HepG2 (cell line): ENCODE measurements around the gene CDC42EP4. TPM values are rescaled to one million over a fixed set of nuclear protein-coding genes. Genes with fewer than 3 reads are reported as not detected.

Experiments used
- FOXJ3 ChIP-seq: sonication (generic); formaldehyde crosslinking; IDR thresholded peaks from 2 replicates; pipeline ENCODE4 v1.4.0; 2020; ENCODE audit warnings: missing genetic modification reagents, mild to moderate bottlenecking, borderline replicate concordance
- HNF4A ChIP-seq: sonication (generic); formaldehyde crosslinking; IDR thresholded peaks from 2 replicates; pipeline ENCODE4 v1.4.0; 2020; ENCODE audit warnings: missing genetic modification reagents
- IKZF4 ChIP-seq: sonication (generic); formaldehyde crosslinking; IDR thresholded peaks from 2 replicates; pipeline ENCODE4 v1.5.1; 2020; ENCODE audit warnings: borderline replicate concordance, mild to moderate bottlenecking, low read depth, missing genetic modification reagents; ENCODE audit errors: not compliant biosample characterization
- JUND ChIP-seq: sonication (generic); formaldehyde crosslinking; IDR thresholded peaks from 2 replicates; pipeline ENCODE4 v1.8.0; 2022; ENCODE audit warnings: mild to moderate bottlenecking, missing genetic modification reagents
- SP1 ChIP-seq, 2 experiments: fragments of 450-650 bp in 1 of 2; sonication (generic) in 1 of 2; formaldehyde crosslinking in 1 of 2; IDR thresholded peaks; 2 replicates each; pipeline versions ENCODE4 v1.4.0 to v1.6.1; 2016 to 2020; ENCODE audit warnings: missing genetic modification reagents in 1 of 2
- STAG1 ChIP-seq: sonication (generic); formaldehyde crosslinking; IDR thresholded peaks from 2 replicates; pipeline ENCODE4 v1.4.0; 2020; ENCODE audit warnings: missing genetic modification reagents
- WIZ ChIP-seq: sonication (generic); formaldehyde crosslinking; IDR thresholded peaks from 2 replicates; pipeline ENCODE4 v1.5.1; 2020; ENCODE audit warnings: mild to moderate bottlenecking, missing genetic modification reagents
- polyA plus RNA-seq, 8 experiments: library from polyadenylated mRNA; depleted of rRNA in 3 of 8; stranded (reverse) in 7 of 8; unstranded in 1 of 8; fragments of >200 nt; fragmentation: Illumina TruSeq in 4 of 8; extraction: Trizol in 4 of 8; gene quantifications; 2 replicates each; pipeline versions ENCODE4 v1.2.1 to v1.2.3, GENCODE V29; 2011 to 2016; ENCODE audit warnings: low read depth in 4 of 8, missing spikeins in 1 of 8, mixed read lengths in 1 of 8; ENCODE audit not compliant: insufficient read depth in 1 of 8
- total RNA-seq, 5 experiments: library from RNA; depleted of rRNA; stranded (reverse); fragments of >200 nt; fragmentation: Illumina TruSeq; extraction: Trizol; gene quantifications; 2 replicates each; pipeline ENCODE4 v1.2.3, GENCODE V29; 2016; ENCODE audit warnings: low read depth in 1 of 5
- TF ChIP-seq, protein P1 (sequence below): sonication (generic); formaldehyde crosslinking; IDR thresholded peaks from 2 replicates; pipeline ENCODE4 v1.4.0; 2020; ENCODE audit warnings: missing genetic modification reagents, mild to moderate bottlenecking, borderline replicate concordance
- TF ChIP-seq, protein P2 (sequence below), 2 experiments: IDR thresholded peaks; 2 replicates each; pipeline ENCODE4 v1.6.1; 2011 to 2012; ENCODE audit warnings: low read length in 2 of 2, borderline replicate concordance in 1 of 2, low read depth in 1 of 2, mild to moderate bottlenecking in 1 of 2, moderate library complexity in 1 of 2
- TF ChIP-seq, protein P3 (sequence below): sonication (generic); formaldehyde crosslinking; conservative IDR thresholded peaks from 2 replicates; pipeline ENCODE4 v1.4.0; 2020; ENCODE audit warnings: missing genetic modification reagents
- TF ChIP-seq, protein P4 (sequence below): sonication (generic); formaldehyde crosslinking; IDR thresholded peaks from 2 replicates; pipeline ENCODE4 v1.4.0; 2020; ENCODE audit warnings: missing genetic modification reagents
- TF ChIP-seq, protein P5 (sequence below): sonication (generic); formaldehyde crosslinking; IDR thresholded peaks from 2 replicates; pipeline ENCODE4 v1.4.0; 2020; ENCODE audit warnings: missing genetic modification reagents, borderline replicate concordance

CDC42EP4 gene
- total and polyA plus RNA-seq, 2 of the 13 experiments (the other 11 are each of a cell fraction or from before 2014, with no cell fraction given), result 19.0 to 54.0 TPM

DNA sequence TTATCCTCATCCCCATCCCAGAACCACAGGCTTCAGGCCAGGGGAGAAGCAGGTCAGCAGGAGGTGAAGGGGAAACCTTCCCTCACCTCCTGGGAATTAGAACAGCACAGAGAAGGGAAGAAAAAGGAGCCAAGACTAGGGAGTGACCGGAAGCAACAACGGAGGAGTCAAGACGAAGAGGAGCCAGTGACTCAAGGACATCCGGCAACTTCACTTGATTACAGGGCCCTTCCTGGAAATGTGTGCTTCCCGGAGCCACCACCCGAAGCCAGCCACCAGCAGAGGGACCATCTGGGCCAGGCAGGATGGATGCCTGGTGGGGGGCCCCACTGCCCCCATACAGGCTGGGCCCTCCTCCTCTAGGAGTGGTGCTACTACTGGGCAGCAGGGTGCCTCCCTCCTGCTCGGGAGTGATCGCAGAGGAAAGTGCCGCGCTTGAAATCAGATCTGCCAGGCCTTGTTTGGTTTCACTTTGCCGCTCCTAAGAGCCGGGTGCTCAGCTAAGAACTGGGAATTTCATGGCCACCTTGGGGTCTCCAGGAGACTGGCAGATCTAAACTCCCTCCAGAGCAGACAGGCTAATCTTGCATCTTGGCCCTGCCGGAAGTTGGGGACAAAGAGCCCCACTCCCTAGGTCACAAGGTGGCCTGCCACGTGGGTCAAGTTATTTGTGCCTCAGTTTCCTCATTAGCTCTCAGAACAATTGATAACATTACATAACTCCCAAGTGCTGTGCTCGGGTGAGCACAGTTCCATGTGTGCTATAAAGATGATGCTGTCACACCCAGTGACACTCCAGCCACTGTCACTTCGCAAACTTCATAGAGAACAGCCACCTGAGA is 6.6 kb downstream of the CDC42EP4 start (continued):
- TF ChIP-seq STAG1 (CRISPR knock-in tag) (peak; percentile 22; the same call in 1 of the 2 replicates), IKZF4 (CRISPR knock-in tag) (no peak), JUND (CRISPR knock-in tag) (no peak), FOXJ3 (CRISPR knock-in tag) (no peak), HNF4A (no peak), WIZ (CRISPR knock-in tag) (no peak), SP1 (IDR thresholded peaks at IDR 0.05) (no peak), SP1 (CRISPR knock-in tag; IDR thresholded peaks at IDR 0.05) (no peak)
- TF ChIP-seq, protein P1, sequence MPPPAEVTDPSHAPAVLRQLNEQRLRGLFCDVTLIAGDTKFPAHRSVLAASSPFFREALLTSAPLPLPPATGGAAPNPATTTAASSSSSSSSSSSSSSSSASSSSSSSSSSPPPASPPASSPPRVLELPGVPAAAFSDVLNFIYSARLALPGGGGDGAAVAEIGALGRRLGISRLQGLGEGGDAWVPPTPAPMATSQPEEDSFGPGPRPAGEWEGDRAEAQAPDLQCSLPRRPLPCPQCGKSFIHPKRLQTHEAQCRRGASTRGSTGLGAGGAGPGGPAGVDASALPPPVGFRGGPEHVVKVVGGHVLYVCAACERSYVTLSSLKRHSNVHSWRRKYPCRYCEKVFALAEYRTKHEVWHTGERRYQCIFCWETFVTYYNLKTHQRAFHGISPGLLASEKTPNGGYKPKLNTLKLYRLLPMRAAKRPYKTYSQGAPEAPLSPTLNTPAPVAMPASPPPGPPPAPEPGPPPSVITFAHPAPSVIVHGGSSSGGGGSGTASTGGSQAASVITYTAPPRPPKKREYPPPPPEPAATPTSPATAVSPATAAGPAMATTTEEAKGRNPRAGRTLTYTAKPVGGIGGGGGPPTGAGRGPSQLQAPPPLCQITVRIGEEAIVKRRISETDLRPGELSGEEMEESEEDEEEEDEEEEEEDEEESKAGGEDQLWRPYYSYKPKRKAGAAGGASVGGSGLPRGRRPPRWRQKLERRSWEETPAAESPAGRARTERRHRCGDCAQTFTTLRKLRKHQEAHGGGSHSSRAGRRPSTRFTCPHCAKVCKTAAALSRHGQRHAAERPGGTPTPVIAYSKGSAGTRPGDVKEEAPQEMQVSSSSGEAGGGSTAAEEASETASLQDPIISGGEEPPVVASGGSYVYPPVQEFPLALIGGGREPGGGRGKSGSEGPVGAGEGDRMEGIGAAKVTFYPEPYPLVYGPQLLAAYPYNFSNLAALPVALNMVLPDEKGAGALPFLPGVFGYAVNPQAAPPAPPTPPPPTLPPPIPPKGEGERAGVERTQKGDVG, result no peak
- TF ChIP-seq, protein P2, sequence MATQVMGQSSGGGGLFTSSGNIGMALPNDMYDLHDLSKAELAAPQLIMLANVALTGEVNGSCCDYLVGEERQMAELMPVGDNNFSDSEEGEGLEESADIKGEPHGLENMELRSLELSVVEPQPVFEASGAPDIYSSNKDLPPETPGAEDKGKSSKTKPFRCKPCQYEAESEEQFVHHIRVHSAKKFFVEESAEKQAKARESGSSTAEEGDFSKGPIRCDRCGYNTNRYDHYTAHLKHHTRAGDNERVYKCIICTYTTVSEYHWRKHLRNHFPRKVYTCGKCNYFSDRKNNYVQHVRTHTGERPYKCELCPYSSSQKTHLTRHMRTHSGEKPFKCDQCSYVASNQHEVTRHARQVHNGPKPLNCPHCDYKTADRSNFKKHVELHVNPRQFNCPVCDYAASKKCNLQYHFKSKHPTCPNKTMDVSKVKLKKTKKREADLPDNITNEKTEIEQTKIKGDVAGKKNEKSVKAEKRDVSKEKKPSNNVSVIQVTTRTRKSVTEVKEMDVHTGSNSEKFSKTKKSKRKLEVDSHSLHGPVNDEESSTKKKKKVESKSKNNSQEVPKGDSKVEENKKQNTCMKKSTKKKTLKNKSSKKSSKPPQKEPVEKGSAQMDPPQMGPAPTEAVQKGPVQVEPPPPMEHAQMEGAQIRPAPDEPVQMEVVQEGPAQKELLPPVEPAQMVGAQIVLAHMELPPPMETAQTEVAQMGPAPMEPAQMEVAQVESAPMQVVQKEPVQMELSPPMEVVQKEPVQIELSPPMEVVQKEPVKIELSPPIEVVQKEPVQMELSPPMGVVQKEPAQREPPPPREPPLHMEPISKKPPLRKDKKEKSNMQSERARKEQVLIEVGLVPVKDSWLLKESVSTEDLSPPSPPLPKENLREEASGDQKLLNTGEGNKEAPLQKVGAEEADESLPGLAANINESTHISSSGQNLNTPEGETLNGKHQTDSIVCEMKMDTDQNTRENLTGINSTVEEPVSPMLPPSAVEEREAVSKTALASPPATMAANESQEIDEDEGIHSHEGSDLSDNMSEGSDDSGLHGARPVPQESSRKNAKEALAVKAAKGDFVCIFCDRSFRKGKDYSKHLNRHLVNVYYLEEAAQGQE (IDR thresholded peaks at IDR 0.05; ENCODE audit: borderline replicate concordance in 1 of 2, low read depth in 1 of 2, low read length in 2 of 2), result no peak
- TF ChIP-seq, protein P3, sequence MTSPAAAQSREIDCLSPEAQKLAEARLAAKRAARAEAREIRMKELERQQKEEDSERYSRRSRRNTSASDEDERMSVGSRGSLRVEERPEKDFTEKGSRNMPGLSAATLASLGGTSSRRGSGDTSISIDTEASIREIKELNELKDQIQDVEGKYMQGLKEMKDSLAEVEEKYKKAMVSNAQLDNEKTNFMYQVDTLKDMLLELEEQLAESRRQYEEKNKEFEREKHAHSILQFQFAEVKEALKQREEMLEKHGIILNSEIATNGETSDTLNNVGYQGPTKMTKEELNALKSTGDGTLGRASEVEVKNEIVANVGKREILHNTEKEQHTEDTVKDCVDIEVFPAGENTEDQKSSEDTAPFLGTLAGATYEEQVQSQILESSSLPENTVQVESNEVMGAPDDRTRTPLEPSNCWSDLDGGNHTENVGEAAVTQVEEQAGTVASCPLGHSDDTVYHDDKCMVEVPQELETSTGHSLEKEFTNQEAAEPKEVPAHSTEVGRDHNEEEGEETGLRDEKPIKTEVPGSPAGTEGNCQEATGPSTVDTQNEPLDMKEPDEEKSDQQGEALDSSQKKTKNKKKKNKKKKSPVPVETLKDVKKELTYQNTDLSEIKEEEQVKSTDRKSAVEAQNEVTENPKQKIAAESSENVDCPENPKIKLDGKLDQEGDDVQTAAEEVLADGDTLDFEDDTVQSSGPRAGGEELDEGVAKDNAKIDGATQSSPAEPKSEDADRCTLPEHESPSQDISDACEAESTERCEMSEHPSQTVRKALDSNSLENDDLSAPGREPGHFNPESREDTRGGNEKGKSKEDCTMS, result no peak
- TF ChIP-seq, protein P4, sequence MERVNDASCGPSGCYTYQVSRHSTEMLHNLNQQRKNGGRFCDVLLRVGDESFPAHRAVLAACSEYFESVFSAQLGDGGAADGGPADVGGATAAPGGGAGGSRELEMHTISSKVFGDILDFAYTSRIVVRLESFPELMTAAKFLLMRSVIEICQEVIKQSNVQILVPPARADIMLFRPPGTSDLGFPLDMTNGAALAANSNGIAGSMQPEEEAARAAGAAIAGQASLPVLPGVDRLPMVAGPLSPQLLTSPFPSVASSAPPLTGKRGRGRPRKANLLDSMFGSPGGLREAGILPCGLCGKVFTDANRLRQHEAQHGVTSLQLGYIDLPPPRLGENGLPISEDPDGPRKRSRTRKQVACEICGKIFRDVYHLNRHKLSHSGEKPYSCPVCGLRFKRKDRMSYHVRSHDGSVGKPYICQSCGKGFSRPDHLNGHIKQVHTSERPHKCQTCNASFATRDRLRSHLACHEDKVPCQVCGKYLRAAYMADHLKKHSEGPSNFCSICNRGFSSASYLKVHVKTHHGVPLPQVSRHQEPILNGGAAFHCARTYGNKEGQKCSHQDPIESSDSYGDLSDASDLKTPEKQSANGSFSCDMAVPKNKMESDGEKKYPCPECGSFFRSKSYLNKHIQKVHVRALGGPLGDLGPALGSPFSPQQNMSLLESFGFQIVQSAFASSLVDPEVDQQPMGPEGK (CRISPR knock-in tag), result peak; percentile 93
- TF ChIP-seq, protein P5, sequence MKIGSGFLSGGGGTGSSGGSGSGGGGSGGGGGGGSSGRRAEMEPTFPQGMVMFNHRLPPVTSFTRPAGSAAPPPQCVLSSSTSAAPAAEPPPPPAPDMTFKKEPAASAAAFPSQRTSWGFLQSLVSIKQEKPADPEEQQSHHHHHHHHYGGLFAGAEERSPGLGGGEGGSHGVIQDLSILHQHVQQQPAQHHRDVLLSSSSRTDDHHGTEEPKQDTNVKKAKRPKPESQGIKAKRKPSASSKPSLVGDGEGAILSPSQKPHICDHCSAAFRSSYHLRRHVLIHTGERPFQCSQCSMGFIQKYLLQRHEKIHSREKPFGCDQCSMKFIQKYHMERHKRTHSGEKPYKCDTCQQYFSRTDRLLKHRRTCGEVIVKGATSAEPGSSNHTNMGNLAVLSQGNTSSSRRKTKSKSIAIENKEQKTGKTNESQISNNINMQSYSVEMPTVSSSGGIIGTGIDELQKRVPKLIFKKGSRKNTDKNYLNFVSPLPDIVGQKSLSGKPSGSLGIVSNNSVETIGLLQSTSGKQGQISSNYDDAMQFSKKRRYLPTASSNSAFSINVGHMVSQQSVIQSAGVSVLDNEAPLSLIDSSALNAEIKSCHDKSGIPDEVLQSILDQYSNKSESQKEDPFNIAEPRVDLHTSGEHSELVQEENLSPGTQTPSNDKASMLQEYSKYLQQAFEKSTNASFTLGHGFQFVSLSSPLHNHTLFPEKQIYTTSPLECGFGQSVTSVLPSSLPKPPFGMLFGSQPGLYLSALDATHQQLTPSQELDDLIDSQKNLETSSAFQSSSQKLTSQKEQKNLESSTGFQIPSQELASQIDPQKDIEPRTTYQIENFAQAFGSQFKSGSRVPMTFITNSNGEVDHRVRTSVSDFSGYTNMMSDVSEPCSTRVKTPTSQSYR (CRISPR knock-in tag), result no peak
